Stimulated activated memory B cell treated with anti-CD40 and anti-IgM and Interleukin-4, amounts not matched to agents 10 μg/mL and 1 μg/mL and 100 μg/mL, for 72 hours (primary cell): ENCODE measurements around the gene AMBRA1.
"Not testable (repeated sequence)": the region's sequence is repeated elsewhere in the genome, so short reads cannot be mapped to it uniquely, and the experiment has no call there.

Experiments used
- ATAC-seq: fragments of 150-1000 bp; cut with Tn5 transposase; 2 replicates; pipeline ENCODE4 v1.10.0; 2021
- H3K27ac Mint-ChIP-seq: one replicate; pipeline ENCODE4 v1.8.0; 2022; ENCODE audit warnings: mild to moderate bottlenecking, mixed read lengths
- H3K27me3 Mint-ChIP-seq: one replicate; pipeline ENCODE4 v1.8.0; 2022; ENCODE audit warnings: mixed read lengths
- H3K36me3 Mint-ChIP-seq: one replicate; pipeline ENCODE4 v1.8.0; 2022; ENCODE audit warnings: mixed read lengths
- H3K4me1 Mint-ChIP-seq: one replicate; pipeline ENCODE4 v1.8.0; 2022; ENCODE audit warnings: mixed read lengths
- H3K4me3 Mint-ChIP-seq: one replicate; pipeline ENCODE4 v1.8.0; 2022; ENCODE audit warnings: mild to moderate bottlenecking, moderate library complexity, mixed read lengths
- H3K9me3 Mint-ChIP-seq: one replicate; pipeline ENCODE4 v1.8.0; 2022; ENCODE audit warnings: mixed read lengths

The AMBRA1 gene

DNA sequence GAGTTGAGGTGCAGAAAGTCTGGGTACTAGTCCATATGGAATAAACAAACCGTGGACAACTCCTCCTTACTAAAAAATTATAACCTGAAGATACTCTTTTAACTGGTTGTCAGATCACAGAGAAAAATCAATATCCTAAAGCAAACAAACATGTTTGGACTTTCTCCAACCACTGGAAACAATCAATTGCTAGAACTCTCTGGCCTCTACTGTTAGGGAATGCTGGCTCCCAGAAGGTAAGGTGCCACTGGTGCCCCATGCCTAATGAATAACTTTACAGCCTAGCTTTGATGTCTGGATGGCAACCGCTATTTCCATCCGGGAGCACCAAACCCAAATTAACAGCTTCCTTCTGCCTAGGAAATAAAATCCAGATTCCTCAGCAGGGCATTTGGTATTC lies 74.5 kb downstream of the AMBRA1 start:
- H3K27ac Mint-ChIP-seq, result no peak overlapping the region

DNA sequence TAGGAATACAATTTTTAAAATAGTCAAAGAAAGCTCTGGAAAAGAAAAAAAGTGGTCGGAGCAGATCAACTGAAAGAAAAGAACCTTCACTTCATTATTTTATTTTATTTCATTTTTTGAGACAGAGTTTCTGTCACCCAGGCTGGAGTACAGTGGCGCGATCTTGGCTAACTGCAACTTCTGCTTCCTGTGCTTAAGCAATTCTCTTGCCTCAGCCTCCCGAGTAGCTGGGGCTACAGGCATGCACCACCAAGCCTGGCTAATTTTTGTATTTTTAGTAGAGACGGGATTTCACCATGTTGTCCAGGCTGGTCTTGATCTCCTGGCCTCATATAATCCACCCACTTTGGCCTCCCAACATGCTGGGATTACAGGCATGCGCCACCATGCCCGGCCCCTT lies 74.9 kb downstream of the AMBRA1 start:
- H3K9me3 Mint-ChIP-seq, ATAC-seq, H3K27ac Mint-ChIP-seq, H3K27me3 Mint-ChIP-seq, H3K4me3 Mint-ChIP-seq: not testable (repeated sequence)
- Mint-ChIP-seq H3K4me1 (peaks cover 18% of the 10 kb centered on the region), H3K36me3 (peaks cover 16% of the 10 kb centered on the region)

More for the DNA sequence above, 74.5 kb downstream of the AMBRA1 start:
- Mint-ChIP-seq H3K36me3 (peaks cover 14% of the 10 kb centered on the region), H3K4me1 (peaks cover 18% of the 10 kb centered on the region), H3K9me3 (no peaks in the 10 kb centered on the region), H3K4me3 (no peak overlapping the region), H3K27me3 (no peaks in the 10 kb centered on the region)
- ATAC-seq, result no peak

- Mint-ChIP-seq H3K4me3 (no peak overlapping the region), H3K4me1 (no peaks in the 10 kb centered on the region), H3K27me3 (no peaks in the 10 kb centered on the region), H3K9me3 (no peaks in the 10 kb centered on the region), H3K36me3 (peaks cover 24% of the 10 kb centered on the region), H3K27ac (no peak overlapping the region)
- no peak for ATAC-seq
Measured at GRCh38 chr11:46514370-46514769, 79.5 kb downstream of the AMBRA1 start.

DNA sequence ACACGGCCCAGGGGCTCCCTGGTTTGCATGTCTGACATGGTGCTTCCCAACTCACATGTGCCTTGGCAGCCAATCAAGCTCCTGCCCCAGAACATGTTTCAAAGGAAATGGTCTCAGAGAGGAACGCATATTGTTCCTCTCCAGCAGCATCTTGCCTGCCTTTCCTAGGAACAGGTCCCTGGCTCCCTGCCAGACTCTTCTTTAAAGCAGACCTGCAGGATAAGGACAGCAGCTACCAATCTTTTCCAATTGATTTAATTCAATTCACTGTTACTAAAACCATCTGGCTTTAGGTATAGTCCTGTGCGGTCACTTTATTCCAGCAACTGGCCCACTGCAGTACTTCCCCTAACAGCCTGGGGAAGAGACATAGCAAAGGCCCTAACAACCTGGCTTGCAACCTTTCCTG lies 79.9 kb downstream of the AMBRA1 start:
- Mint-ChIP-seq H3K9me3 (no peaks in the 10 kb centered on the region), H3K36me3 (peaks cover 26% of the 10 kb centered on the region), H3K4me3 (no peak overlapping the region), H3K27me3 (no peaks in the 10 kb centered on the region), H3K27ac (no peak overlapping the region), H3K4me1 (no peaks in the 10 kb centered on the region)
- ATAC-seq, result no peak

- peaks cover 42% of the 10 kb centered on the region for H3K36me3 Mint-ChIP-seq
- H3K4me3 Mint-ChIP-seq, result no peak overlapping the region
- no peak overlapping the region for H3K27ac Mint-ChIP-seq
- H3K27me3 Mint-ChIP-seq, result no peaks in the 10 kb centered on the region
- ATAC-seq, result no peak
- no peaks in the 10 kb centered on the region for H3K9me3 Mint-ChIP-seq
- H3K4me1 Mint-ChIP-seq, result no peaks in the 10 kb centered on the region
Measured at GRCh38 chr11:46512261-46512881, 81.5 kb downstream of the AMBRA1 start.

DNA sequence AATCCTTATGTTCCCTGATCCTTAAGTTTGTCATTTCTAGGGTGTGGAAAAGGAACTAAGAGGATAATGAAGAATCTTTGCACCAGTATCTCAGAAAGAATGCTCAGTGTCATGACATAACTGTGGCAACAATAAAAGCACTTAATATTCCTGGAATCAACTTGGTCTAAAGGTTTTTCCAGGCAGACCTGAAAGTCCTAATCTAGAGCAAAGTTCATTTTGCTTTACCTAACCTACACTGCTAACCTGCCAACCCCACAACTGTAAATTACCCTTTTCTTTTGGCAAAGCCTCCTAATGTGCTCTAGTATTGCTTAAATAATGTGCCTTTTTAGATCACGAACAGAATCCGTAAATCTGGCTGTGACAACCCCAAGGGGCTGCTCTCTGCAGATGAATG lies 82.5 kb downstream of the AMBRA1 start:
- Mint-ChIP-seq H3K36me3 (peaks cover 48% of the 10 kb centered on the region), H3K4me3 (no peak overlapping the region), H3K9me3 (no peaks in the 10 kb centered on the region), H3K27me3 (no peaks in the 10 kb centered on the region), H3K27ac (no peak overlapping the region), H3K4me1 (no peaks in the 10 kb centered on the region)
- ATAC-seq, result no peak

- Mint-ChIP-seq H3K4me1 (no peaks in the 10 kb centered on the region), H3K4me3 (no peak overlapping the region), H3K36me3 (peaks cover 59% of the 10 kb centered on the region), H3K9me3 (no peaks in the 10 kb centered on the region), H3K27ac (no peak overlapping the region), H3K27me3 (no peaks in the 10 kb centered on the region)
- no peak for ATAC-seq
Measured at GRCh38 chr11:46508360-46508759, 85.5 kb downstream of the AMBRA1 start.

DNA sequence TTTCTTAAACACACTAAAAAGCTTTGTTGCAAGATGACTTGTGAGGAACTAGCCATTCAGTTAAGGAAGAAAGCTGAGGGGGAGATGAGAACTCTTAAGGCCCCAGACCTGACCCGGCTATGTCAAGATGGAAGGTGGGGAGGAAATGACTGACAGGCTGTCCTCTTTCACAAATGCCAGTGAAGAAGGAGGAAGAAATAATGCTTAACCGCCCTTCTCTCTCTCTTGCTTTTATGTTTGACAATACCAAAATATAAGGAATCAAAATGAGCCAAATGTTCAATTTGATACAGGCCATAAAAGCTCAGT lies 87.4 kb downstream of the AMBRA1 start:
- H3K27me3 Mint-ChIP-seq, result no peaks in the 10 kb centered on the region
- no peak overlapping the region for H3K4me3 Mint-ChIP-seq
- no peaks in the 10 kb centered on the region for H3K4me1 Mint-ChIP-seq
- H3K27ac Mint-ChIP-seq, result no peak overlapping the region
- H3K9me3 Mint-ChIP-seq, result no peaks in the 10 kb centered on the region
- ATAC-seq, result no peak
- H3K36me3 Mint-ChIP-seq, result peaks cover 46% of the 10 kb centered on the region

DNA sequence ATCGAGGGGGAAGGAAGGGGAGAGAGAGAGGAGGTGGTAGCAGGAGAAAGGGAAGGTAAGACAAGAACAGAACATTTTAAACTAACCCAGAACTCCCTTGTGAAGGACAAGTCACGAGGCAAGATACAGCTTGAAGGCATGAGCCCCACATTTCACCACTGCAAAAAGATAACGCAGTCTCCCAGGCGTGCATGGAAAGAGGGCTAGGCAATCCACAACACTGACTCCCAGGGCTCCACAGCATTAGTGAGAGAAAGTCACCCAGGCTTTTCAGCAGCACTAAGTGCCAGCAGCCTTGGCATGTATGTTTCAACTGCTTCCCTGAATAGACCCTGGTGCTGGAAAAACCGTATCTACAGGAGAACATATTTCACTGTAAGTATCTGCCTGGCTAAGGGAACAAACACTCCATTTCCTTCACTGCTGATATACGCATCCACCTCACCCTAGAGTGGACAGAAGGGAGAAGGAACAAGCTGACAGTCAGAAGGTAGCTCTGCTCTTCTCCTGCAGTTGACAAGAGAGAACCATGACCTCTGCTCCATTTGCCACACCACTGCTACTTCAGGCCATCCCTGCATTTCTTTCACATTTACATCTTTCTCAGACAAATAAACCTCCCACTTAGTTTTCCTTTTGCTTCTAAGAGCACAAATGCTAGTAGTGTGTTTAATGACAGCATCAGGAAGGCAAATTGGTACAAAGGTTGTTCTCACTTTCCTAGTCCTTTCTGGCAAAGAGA lies 87.9 kb downstream of the AMBRA1 start:
- Mint-ChIP-seq H3K36me3 (peaks cover 43% of the 10 kb centered on the region), H3K4me3 (no peak overlapping the region), H3K27ac (no peak overlapping the region), H3K9me3 (no peaks in the 10 kb centered on the region), H3K4me1 (no peaks in the 10 kb centered on the region), H3K27me3 (no peaks in the 10 kb centered on the region)
- ATAC-seq, result no peak

- Mint-ChIP-seq H3K27ac (no peak overlapping the region), H3K9me3 (no peaks in the 10 kb centered on the region), H3K4me3 (no peak overlapping the region), H3K36me3 (peaks cover 50% of the 10 kb centered on the region), H3K27me3 (no peaks in the 10 kb centered on the region), H3K4me1 (no peaks in the 10 kb centered on the region)
- ATAC-seq, result no peak
Measured at GRCh38 chr11:46504817-46505613, 88.8 kb downstream of the AMBRA1 start.

DNA sequence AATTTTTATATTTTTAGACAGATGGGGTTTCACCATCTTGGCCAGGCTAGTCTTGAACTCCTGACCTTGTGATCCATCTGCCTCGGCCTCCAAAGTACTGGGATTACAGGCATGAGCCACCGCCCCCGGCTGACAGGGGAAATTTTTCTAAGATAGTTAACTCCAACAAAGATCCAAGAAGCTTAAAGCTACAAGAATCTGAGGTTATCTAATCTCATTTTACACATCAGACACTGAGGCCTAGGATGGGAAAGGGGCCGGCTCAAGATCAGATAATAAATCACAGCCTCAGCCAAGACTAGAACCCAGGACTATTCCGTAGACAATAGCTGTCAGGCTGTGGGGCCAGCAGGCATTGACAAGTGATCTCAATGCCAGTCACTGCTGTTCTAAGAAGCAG lies 94.0 kb downstream of the AMBRA1 start:
- Mint-ChIP-seq H3K4me3 (no peak overlapping the region), H3K4me1 (no peaks in the 10 kb centered on the region), H3K27ac (no peak overlapping the region), H3K9me3 (no peaks in the 10 kb centered on the region), H3K27me3 (no peaks in the 10 kb centered on the region), H3K36me3 (peaks cover 40% of the 10 kb centered on the region)
- ATAC-seq, result no peak

GRCh38 chr11:46498968-46499367 lies 94.9 kb downstream of the AMBRA1 start:
- peaks cover 42% of the 10 kb centered on the region for H3K36me3 Mint-ChIP-seq
- no peaks in the 10 kb centered on the region for H3K4me1 Mint-ChIP-seq
- H3K27me3 Mint-ChIP-seq, result no peaks in the 10 kb centered on the region
- H3K27ac Mint-ChIP-seq, result no peak overlapping the region
- H3K4me3 Mint-ChIP-seq, result no peak overlapping the region
- ATAC-seq, result no peak
- H3K9me3 Mint-ChIP-seq, result no peaks in the 10 kb centered on the region

- ATAC-seq, result no peak
- H3K36me3 Mint-ChIP-seq, result peaks cover 50% of the 10 kb centered on the region
- no peaks in the 10 kb centered on the region for H3K9me3 Mint-ChIP-seq
- no peaks in the 10 kb centered on the region for H3K4me1 Mint-ChIP-seq
- no peaks in the 10 kb centered on the region for H3K27me3 Mint-ChIP-seq
- no peak overlapping the region for H3K27ac Mint-ChIP-seq
- H3K4me3 Mint-ChIP-seq, result no peak overlapping the region
Measured at GRCh38 chr11:46498179-46498578, 95.6 kb downstream of the AMBRA1 start.

GRCh38 chr11:46497498-46497897 lies 96.3 kb downstream of the AMBRA1 start:
- H3K9me3 Mint-ChIP-seq, result no peaks in the 10 kb centered on the region
- H3K27ac Mint-ChIP-seq, result no peak overlapping the region
- H3K4me3 Mint-ChIP-seq, result no peak overlapping the region
- H3K4me1 Mint-ChIP-seq, result no peaks in the 10 kb centered on the region
- no peak for ATAC-seq
- peaks cover 51% of the 10 kb centered on the region for H3K36me3 Mint-ChIP-seq
- no peaks in the 10 kb centered on the region for H3K27me3 Mint-ChIP-seq

GRCh38 chr11:46493791-46494190 lies 100.0 kb downstream of the AMBRA1 start:
- no peak for ATAC-seq
- Mint-ChIP-seq H3K9me3 (no peaks in the 10 kb centered on the region), H3K27me3 (no peaks in the 10 kb centered on the region)

GRCh38 chr11:46492532-46492931 lies 101.3 kb downstream of the AMBRA1 start:
- Mint-ChIP-seq H3K4me3 (no peak overlapping the region), H3K27ac (no peak overlapping the region), H3K4me1 (peaks cover 26% of the 10 kb centered on the region), H3K36me3 (peaks cover 62% of the 10 kb centered on the region), H3K27me3 (no peaks in the 10 kb centered on the region), H3K9me3 (no peaks in the 10 kb centered on the region)
- ATAC-seq, result no peak

More at GRCh38 chr11:46493791-46494190, 100.0 kb downstream of the AMBRA1 start:
- H3K4me1 Mint-ChIP-seq, result peaks cover 17% of the 10 kb centered on the region
- no peak overlapping the region for H3K27ac Mint-ChIP-seq
- no peak overlapping the region for H3K4me3 Mint-ChIP-seq
- H3K36me3 Mint-ChIP-seq, result peaks cover 63% of the 10 kb centered on the region
